Fibroblast of skin of right biceps (primary cell): ENCODE measurements around the gene FBXO11.
"Not testable (repeated sequence)": the region's sequence is repeated elsewhere in the genome, so short reads cannot be mapped to it uniquely, and the experiment has no call there.

Experiments used
- DNase-seq: peaks from one replicate; pipeline ENCODE4 v3.0.0-alpha.2; 2013

The FBXO11 gene

DNA sequence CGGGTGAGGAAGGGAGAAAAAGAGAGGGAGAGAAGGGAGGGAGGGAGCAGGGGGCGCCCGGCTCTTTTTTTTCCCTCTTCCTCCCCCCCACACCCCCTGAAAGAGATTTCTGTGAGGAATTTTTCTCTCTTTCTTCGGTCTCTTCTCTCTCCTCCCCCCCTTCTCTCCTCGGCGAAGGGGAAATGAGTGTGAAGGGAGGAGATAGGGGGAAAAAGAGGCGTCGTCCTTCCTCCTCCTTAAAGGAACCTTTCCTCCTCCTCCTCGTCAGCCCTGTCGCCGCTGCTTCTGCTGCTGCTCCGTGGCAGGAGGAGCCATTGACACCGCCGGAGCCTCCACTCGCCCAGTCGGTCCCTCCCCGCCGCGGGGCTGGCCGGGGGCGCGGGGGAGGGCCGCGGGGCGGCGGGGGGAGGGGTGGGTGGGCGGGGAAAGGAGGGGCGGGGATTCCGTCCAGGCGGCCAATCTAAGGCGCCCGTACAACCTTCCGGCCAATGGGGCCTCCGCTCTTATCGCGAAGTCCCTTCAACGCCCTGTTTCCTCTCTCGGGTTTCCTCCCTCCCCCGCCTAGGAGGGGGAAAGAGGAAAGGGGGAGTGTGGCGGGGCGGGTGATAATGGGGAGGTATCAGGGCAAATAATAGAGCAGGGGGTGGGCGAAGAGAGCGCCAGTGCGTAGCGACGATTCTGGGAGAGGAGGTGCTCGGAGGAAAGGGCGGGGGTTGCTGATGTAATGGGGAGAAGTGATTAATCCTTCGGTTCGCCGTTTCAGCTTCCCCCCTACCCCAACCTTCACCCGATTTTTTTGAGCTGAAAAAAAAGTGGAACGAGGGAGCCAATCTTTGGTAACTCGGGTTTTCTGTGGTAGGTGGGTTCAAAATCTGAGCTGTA, at the start of gene FBXO11:
Gene FBXO11, minus strand, starts transcription at position 342 of the 882 bp plus-strand sequence. CDS start 778 bp downstream, outside the sequence.
- peak; percentile 100 for DNase-seq

DNA sequence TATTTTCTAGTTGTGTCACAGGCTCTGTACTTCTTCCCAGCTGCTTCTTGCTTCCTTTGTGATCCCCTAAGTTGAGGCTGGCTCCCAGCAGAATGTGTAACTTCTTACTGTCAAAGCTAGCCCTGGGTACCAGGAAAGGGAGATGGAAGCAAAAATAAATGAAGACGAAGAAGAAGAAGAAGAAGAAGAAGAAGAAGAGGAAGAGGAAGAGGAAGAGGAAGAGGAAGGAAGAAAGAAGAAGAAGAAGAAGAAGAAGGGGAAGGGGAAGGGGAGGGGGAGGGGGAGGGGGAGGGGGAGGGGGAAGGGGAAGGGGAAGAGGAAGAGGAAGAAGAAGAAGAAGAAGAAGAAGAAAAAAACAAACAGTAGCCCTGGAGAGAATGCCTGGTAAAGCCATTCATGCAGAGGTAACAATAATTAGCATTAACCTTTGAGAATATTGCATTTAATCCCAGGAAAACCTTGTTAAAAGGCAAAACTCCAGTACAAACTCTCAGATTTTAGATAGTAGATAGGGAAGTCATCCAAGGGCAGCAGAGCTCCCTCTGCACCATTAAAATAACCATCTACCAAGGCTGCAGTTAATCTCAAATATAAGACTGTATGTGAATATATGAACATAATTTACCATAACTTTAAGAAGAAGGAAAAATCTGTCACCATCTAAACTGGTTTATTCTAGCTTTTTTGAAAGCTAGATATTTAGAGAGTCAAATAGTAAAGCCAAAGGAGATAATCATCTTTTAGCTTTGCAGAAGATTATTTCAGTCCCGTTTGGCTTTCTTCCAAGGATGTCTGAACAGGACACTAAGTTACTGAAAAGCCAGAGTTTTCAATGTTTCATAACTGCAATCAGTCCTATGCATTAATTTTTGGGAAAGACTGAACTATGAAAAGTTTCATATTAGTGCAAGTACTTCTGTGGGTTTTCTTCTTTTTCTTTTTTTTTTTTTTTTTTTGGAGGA, 44.3 kb upstream of the FBXO11 start:
- no peak for DNase-seq

DNA sequence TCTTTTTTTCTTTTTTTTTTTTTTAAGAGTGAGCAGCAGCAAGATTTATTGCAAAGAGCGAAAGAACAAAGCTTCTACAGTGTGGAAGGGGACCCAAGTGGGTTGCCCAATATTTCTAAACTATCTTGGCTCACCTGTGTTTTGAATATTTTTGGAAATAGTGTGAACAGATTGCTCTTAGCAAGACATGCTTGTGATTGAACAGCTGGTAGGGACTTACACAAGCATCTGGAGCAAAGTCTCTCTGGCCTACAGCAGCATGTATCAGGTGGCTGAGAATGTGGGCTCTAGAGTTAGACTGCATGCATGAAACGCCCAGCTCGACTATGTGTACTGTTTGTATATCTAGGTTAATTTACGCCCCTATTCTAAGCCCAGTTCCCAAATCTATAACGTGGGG, 40.3 kb upstream of the FBXO11 start:
- DNase-seq: no peak

DNA sequence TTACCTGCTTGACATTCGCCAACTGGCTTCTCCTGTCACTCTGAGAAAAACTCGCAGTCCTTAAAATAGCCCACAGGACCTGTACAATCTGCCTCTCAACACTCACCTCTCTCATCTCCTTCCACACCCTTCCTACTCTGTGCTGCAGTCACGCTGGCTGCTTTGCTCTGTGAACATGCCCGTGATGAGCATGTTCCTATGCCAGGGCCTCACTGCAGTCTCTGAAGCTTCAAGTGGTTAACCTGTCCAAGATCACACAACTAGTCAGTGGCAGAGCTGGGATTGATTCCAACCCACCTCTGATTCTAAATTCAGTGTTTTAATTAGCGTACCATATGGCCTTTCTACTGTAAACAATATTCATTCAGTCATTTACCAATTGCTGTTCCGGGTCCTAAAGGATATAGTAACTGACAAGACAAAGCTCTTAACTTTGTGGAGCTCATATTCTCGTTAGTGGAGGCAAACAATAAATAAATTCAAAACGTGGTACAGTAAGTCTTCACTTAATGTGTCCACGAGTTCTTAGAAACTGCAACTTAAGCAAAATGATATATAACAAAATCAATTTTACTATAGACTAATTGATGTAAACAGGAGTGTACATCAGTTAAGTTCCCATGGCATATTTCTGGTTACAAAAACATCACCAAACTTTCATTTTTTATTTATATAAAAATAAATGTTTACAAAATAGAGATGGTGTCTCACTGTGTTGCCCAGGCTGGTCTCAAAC, 38.9 kb upstream of the FBXO11 start:
- DNase-seq: no peak

DNA sequence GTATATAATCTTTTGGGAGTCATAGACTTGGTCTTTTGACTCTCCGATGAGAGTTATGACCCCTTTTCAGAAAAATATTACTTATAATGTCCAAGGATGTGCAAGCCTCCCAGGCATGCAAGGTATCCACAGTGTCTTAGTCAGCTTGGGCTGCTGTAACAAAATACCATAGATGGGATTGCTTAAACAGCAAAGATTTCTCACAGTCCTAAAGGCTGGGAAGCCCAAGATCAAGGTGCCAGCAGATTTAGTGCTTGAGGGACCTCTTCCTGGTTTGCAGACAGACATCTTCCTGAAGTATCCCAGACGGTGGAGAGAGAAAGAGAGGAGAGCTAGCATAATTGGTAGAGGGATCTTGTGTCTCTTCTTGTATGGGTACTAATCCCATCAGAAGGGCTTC, 35.6 kb upstream of the FBXO11 start:
- no peak for DNase-seq

DNA sequence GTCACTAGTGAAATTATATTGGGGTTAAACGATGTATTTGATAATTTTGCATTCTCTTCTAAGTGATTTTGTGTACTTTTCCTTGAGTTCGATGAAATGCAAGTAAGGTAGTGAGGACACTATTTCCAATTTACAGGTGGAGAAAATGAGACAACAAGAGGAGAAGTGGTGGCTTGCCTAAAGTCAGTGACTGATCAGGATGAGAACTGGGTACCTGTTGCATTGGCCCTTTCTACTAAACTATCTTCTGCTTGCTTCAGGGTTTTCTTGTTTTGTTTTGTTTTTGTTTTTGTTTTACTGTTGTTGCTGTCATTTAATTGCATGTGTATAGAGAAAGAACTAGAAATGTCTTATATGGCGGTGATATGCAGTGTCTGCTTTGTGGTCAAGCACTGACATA, 31.4 kb upstream of the FBXO11 start:
- DNase-seq: no peak

DNA sequence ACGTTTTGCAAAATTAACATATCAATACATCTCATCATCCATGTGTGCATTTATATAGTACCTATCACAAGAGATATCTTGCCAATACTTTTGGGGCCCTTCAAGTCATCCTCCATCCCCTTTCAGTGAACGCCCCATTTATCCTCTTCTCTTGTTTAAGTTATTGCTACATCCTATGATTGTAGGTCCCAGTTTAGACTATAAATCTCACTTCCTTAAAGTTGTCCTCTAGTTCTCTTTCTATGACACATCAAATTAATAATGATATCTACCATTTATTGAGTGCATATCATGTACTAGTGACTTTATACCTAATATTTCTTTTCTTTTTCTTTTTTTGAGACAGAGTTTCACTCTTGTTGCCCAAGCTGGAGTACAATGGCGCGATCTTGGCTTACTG, 28.8 kb upstream of the FBXO11 start:
- no peak for DNase-seq

DNA sequence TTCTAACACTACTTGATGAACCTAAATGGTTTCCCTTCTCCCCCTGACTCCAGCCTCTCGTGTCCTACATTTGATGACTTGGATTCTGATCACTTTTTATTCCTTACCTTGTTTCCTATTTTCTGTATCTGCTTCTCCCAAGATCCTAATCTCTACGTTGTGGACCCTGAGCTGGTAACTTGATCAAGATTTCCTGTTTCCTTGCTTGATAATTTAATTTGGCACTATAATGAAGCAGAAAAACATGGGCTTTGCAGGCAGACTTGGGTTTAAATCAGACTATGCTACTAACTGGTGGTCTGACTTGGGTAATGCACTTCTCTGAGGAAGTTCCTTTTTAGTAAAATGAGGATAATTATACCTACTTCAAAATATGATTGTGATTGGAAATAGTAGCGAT, 11.7 kb upstream of the FBXO11 start:
- DNase-seq: no peak

DNA sequence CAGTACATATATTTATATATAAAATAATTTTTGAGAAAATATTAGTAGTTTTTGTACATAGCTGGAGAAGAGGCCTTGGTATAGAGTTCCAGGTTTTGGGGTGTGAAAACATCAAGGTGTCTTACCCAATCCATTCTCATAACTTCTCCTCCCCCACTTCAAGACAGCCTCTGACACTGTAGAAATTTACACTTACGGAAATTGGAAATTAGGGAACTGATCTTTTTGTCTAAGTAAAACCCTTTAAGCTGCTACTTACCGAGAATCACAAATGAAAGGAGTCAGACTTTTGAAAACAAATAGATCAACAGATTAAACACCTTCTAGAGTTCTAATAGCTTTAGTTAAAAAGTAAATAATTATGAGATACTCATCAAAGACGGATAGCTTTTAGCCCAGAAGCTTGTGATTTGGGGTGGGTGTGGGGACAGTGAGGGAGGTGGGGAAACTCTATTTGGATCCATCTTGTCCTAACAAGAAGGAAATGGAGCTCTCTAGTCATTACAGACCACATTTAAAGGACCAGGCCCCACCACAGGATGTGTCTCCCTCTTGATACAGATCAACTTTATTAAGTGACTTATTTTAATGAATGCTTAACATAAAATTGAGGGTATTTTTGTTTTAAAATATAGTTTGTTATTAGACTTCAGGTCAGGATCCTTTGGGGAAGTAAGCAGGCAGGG, 11.1 kb upstream of the FBXO11 start:
- DNase-seq: no peak

DNA sequence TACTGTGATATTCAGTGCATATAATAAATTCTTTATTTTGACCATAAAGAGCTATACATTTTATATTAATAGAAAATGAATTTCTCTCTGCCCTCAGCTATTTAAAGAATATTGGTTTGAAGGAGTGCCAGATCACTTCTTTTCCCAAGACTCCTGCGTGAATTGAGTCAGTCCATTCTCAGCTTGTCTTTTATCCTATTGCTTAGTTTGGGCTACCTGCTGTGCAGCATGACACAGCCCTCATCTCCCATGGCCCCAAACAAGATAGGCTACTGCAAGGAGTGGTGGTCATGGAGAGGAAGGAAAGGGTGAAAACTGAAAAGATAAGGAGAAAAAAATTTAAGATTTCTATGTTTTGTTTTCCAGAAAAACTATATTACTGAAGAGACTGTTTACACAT, 10.1 kb upstream of the FBXO11 start:
- DNase-seq: no peak

DNA sequence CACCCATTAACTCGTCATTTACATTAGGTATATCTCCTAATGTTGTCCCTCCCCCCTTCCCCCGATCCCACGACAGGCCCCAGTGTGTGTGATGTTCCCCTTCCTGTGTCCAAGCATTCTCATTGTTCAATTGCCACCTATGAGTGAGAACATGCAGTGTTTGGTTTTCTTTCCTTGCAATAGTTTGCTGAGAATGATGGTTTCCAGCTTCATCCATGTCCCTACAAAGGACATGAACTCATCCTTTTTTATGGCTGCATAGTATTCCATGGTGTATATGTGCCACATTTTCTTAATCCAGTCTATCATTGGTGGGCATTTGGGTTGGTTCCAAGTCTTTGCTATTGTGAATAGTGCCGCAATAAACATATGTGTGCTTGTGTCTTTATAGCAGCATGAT, 4.4 kb upstream of the FBXO11 start:
- not testable (repeated sequence) for DNase-seq

DNA sequence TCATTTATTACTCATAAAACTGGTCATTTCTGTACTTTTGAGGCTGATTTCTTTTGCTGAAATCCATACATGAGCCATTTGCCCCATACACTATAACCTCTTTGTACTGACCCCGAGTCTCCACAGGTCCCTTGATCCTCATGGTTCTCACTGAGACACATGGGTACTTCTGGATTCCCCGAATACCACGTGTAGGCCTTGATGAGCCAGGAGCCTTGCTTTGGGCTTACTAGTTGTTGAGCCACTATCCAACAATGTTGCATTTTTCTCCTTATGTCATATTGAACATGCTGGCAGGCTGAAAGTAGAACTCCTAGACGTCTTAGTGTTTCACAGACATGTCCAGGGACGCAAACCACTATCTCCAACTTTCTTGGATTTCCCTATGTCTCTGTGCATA, 2.4 kb upstream of the FBXO11 start:
- DNase-seq: no peak

DNA sequence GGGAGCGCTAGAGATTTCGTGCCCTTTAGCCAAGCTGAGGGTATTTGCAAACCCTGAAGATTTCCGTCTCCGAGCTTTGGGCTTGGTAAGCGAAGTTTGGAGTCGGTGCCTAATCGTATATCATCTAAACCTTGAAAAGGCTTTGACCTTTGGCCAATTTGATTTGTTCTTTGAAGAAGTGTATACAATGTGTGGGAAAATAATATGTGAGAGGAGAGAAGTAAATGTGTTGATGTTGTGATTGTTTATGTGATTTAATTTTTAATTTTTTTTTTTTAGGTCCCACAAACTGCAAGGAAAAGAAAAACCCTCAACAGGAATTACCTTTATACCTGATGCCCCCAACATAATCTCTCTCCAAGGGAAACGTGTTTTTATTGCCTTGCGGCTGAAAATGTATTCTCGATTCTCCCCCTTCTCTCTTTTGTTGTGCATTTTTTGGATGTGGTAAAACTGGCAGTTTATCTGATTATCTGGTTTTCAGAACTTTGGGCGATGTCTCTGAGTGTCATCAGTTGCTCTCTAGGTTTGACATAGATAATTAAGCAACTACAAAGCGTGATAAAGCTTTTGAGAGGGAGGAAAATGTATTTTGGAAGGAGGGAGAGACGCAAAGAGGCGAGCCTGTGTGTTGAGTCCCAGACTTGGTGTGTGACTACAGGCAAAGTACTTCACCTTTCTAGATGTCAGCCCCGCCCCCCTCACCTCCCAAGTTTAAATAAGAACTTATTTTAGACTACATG, 912 bp upstream of the FBXO11 start:
- no peak for DNase-seq

DNA sequence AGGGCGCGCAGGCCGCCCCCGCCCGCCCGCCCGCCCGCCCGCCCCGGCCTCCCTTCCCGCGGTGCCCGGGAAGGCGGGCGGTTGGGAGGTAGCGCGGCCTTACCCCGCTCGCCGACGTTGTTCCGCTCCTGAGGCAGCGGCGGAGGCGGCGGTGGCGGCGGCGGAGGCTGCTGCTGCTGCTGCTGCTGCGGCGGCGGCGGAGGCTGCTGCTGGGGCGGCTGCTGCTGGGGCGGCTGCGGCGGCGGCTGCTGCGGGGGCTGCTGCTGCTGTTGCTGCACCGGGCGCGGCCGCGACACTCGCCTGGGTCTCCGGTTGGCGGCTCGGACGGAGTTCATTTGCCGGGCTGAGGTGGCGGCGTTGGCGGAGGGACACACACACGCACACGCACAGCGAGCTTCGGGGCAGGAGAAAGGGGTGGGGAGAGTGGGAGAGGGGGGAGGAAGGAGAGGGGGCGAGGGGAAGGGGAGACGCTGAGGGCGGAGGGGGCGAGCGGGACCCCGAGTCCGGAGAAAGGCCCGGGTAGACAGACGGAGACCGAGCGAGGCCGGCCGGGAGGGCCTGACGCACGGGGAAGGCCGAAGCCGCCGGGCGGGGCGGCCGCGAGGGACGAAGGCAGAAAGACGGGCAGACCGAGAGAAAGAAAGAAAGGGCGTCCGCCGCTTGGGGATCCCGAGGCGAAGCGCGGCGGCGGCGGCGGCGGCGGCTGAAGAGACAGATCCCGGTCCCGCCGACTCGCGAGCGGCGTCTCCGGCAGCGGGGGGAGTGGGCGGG, 727 bp downstream of the FBXO11 start:
- DNase-seq: peak; percentile 64

DNA sequence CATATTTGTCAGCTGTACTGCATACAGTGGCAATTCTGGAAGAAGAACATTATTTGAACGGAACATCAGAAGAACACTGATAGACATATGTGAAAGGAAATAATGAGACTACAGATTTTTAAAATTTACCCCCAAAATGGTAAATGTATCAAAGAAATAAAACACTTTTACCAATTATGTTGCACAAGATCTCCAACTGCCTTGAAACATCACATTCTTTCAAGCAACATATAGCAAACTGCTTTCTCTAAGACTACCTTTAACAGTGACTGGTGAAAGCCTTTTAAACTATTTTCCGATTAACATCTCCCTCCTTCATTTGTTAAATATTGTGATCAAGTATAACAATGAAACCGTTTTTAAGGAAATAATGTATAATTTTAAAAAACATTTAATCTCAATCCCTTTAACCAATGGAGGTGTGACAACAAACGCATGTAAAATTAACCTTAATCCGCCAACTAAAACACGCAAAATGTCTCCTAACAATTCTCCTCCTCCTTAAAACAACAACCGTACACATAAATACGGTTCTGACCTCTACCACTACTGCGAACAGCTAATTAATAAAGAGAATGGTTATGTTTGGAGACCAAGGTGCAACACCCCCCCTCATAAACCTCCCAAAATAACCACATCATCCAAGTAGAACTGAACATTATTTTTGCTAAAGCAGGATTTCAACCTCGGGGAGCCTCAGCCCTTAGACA, 2.4 kb downstream of the FBXO11 start:
- DNase-seq: no peak

DNA sequence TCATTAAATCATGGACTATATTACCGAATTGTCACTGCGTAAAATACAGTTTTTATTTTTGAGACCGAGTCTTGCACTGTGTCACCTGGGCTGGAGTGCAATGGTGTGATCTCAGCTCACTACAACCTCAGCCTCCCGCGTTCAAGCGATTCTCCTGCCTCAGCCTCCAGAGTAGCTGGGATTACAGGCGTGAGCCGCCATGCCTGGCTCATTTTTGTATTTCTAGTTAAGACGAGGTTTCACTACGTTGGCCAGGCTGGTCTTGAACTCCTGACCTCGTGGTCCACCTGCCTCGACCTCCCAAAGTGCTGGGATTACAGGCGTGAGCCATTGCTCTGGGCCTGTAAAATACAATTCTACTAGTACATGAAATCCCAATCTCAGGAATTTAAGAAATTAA, 4.4 kb downstream of the FBXO11 start:
- not testable (repeated sequence) for DNase-seq

DNA sequence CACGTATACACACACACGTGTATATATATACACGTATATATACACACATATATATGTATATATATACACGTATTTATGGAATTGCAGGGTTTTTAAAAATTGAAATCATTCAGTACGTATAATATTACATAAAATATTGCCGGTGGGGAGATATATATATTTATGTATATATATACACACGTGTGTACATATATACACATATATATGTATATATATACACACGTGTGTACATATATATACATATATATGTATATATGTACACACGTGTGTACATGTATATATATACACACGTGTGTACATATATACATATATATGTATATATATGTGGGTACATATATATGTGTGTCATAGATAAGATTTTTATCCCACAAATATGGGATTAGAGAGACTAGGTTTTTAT, 5.4 kb downstream of the FBXO11 start:
- DNase-seq: no peak

DNA sequence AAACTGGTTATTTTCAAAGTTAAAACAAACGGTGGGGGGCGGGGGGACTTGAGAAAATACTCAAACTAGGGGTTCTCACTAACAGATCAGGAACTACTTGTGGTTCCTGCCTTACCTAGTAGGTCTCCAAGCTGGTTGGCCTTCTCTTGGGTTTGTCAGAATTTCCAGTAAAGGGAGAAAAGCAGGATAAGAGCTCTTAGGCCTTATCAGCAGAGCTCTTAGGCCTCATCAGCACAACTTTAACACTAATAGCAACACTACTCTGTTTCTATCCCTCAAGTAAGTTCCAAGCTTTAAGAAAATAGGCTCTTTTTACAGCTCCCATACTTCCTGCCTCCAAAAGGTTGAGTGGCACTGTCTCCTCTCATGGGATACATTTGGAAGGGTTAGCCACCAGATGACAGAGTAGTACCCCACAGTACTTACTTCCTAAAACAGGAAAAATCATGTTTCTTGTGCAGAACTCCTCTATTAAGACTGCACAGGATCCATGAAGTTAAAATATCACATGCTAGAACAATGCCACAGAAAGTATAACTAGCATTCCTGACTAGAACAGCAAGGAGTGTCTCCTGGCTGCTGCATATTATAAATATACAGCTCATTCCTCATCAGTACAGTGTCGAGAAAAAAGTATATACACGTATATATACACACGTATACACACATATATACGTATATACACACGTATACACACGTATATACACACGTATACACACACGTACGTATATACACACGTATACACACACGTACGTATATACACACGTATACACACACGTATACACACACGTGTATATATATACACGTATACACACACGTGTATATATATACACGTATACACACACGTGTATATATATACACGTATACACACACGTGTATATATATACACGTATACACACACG, 6.1 kb downstream of the FBXO11 start:
- no peak for DNase-seq
